DMS 273 (cell line): ENCODE results near the gene ARMH3.

ENCODE experiments used
- DNase-seq: peaks from one replicate; lab custom pipeline; 2025; ENCODE audit not compliant: unreplicated experiment; lab: John Stamatoyannopoulos, UW

ARMH3 gene

DNA sequence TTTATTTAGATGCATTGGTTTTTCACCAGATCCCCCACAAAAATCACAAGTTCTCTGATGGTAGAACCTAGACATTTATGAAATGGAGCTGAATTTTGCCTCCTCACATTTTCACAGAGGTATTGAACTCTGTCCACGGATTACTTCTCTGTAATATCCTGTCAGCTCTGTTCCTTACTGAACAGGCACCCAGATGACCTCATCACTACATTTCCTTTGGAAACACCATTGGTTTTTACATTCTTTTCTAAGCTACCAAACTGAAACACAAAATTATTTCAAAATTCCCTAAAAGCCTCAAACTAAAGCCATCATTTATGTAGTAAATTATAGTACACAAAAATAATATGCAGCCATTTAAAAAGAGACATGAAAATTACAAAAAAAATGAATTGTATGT, 114.1 kb downstream of the ARMH3 start:
- DNase-seq = no peak

DNA sequence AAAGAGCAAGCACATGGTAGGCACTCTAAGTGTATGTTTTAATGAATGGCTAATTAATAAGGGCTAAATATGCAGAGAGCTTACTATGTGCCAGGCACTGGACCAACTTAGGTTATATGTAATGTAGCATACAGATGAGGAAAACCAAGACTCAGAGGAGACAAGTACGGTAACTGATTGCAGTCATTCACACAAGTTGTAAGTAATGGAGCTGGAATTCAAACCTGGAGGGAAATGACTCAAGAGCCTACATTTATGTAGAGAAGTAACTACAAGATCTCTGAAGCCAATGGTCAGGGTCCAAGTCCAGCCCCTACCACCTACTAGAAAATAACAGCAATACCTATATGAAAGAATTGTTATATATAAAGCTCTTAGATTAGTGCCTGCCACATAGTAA, 115.1 kb downstream of the ARMH3 start:
- DNase-seq = no peak

DNA sequence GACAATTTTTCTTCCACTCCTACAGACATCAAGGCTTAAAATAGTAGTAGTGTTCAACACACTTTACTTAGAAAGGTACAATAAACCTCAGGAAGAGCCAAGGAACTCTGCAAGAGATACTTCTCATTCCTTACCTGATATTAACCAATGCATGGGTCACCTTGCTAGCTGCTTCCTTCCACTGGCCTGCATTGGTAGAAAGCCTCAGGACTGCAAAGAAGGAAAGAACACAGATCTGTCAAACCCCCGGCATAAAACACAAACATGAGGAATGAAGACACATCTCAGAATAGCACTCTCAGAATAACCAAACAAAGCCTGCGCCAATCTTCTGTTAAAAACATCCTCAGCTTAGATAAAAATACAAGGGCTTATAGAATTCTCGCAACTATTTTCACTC, 116.2 kb downstream of the ARMH3 start:
- DNase-seq = no peak

DNA sequence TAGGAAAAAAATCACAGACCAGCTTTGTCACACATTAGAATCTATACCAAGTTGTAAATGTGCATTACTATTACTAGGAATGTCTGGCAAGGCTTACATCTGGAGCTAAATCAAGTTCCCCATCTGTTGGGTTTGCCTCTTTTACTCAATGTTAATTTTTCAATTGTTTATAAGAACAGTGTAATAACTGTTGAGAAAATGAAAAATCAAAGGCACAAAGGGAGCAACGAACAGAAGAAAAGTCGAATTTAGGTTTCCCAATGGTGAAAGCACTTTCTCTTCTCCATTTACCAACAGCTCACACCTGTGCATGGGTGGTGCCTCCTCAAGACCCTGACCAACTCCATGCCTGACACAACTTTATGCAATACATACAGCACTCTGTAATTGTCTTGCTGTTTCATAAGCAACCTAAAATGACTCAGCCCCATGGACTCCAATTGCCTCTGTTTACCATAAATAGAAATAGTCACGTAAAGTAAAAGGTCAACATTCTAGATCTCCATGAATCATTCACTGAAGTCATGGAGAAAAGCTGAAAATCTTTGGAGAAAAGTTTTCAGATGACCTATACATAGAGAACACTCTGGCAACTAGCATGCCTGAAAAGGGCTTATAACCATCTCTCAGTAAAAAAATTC, 116.8 kb downstream of the ARMH3 start:
- no peak for DNase-seq

DNA sequence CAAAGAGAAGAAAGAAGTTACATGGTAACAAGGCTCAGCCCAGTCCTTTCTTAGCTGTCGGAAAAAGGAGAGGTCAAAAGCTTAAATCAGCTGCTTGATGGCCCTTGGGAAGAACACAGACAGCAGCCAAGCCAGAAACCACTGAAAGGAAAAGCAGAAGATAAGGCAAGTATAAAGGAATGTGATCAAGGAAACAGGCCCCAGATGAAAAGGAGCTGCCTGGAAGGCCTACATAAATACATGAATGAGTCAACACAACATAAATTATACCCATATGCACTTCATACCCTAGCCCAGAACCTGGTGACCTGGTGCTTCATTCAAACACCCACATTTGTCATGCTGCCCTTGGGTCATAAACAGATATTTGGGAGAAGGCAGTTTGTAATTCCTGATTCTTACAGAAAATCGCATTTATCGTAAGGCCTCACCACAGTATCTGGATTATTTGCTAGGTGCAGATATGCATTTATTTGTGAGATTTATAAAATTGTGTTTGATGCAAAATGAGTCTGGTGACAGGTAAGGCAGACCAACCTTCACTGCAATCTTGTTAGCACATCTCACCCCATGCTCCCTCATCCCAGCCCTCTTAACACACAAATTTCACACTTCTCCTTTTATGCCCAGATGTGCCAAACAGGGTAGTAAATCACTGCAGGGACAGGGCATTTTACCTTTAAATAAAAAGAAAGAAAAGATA, 117.5 kb downstream of the ARMH3 start:
- DNase-seq = no peak

DNA sequence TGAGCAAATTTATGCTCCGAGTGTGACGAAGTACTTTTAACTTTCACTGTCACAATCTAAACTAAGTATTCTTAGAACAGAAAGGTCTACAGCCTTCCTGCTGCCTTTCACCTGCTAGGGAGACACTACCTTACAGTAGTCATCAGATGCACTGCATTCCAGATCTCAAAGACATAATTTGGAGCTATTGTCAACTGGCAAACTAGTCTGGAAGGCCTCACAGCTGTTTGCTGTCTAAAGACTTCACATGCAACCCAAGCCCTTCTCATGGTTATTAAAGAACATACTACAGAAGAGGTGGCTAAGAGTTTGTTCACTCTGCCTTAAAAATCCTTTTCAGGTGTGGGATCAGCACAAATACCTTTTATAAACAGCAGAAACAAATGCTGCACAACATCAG, 120.5 kb downstream of the ARMH3 start:
- no peak for DNase-seq

DNA sequence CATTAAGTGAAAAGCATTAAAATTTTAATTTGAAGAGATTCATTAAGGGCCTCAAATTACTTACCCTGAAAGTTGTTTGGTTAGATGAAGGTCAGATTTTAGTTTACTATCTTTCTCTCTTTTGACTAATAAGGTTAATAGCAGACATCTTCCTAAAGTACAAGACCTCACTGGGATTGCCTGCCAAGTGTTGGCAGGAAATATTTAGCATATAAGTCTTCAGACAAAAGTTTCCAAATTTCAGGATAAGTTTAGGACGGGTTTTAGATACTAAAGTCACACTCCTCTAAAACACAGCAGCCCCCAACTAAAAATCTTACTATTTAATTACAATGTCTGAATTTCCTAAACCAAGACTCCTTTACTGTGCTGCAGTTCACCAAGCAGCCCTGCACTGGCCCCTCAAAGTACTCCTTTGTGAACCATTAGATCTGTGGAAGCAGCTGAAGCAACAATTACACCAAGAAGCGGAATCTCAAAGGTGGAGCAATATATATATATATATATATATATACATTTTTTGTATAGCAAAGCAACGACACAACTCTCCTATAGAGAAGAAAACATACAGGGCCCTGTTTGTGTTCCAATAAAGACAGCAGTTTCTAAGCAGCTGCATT, 121.2 kb downstream of the ARMH3 start:
- DNase-seq = no peak

DNA sequence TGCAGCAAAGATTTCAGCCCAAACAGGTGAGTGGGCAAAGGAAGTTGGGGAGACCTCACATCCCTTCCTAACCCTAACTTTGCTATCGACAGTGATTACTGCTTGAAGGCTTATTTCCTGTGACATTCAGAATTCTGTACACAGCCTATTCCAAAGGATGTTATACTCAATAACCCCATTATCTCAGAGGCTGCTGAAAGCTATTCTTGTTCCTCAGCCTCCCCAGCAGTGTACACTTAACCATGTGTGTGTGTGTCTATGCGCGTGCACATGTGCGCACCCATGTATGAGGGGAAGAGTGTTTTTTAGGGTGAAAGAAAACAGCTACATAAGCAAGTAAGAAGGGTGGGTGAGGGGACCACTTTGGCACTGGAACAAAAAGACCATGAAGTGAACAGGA, 122.0 kb downstream of the ARMH3 start:
- no peak for DNase-seq

DNA sequence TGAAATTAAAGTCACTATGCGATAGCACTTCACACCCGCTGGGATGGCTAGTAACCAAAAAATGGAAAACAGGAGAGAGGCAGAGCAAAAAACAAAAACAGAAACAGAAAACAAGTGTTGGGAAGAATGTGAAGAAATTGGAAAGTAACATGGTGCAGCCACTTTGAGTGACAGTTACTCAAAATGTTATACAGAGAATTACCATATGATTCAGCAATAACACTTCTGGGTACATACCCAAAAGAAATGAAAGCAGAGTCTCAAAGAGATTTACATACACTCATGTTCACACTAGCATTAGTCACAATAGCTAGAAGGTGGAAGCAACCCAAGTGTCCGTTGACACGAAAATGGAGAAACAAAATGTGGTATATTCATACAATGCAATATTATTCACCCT, 123.8 kb downstream of the ARMH3 start:
- DNase-seq = no peak

DNA sequence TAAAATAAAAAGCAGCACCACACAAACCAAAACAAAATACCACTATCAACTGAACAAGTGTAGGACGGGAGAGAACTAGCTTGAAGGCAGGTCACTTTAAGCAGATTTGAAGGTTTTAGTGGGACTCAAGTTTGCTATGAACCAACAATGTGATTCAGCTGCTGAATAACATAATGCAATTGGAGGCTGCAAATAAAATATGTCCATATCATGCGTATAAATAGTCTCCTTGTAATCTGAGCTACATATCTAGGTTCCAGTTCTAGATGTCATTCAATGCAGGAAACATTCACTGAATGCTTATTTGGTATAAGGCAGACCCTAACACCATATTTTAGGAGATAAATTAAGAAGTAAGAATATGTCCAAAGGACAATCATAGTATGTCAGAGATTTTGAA, 130.9 kb downstream of the ARMH3 start:
- DNase-seq = no peak

DNA sequence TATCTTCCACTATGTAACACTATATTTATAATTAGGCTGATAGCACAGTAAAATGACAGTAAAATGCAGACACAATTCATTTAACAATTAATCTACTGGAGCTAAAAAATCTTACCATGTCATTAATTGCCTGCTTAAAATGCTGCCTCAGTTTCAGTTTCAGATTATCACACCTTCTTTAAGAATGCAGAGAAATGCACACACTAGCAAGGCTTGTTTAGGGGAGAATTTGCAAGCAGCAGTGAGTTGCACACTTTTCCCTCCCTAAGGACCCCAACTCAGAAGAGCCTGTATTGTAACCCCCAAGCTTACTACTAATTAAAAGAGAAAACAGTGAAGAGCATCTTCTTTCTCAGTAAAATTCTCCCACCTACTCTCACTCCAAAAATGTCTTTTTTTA, 132.7 kb downstream of the ARMH3 start:
- DNase-seq = no peak

DNA sequence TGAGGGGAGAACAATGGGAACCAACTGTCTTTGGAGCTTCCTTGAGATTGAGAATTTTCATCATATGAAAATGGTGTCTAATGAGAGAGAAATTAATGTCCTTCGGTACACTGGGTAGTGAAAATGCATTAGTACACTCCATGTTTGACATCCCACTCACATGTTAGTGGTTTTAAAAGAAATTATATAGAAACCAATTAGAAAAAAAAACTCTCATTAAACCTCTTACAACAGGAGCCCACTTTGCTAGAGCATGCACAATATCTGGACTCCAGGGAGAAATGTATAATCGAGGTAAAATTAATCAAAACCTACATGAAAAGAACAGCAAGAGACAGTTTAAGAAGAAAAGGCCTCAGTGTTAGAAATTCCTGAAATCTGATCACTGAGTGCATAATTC, 133.1 kb downstream of the ARMH3 start:
- DNase-seq = no peak

DNA sequence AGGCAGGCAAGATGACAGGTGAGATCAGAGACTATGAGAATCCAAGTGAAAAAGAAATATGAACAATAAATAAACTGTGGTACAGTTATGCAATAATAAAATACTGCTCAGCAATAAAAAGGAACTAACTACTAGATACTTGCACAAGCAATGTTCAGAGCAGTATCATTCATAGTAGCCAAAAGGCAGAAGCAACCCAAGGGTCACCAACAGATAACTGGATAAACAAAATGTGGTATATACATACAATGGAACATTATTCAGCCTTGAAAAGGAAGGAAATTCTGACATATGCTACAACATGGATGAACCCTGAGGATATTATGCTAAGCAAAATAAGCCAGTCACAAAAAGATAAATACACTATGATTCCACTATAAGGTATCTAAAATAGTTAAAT, 135.4 kb downstream of the ARMH3 start:
- no peak for DNase-seq

DNA sequence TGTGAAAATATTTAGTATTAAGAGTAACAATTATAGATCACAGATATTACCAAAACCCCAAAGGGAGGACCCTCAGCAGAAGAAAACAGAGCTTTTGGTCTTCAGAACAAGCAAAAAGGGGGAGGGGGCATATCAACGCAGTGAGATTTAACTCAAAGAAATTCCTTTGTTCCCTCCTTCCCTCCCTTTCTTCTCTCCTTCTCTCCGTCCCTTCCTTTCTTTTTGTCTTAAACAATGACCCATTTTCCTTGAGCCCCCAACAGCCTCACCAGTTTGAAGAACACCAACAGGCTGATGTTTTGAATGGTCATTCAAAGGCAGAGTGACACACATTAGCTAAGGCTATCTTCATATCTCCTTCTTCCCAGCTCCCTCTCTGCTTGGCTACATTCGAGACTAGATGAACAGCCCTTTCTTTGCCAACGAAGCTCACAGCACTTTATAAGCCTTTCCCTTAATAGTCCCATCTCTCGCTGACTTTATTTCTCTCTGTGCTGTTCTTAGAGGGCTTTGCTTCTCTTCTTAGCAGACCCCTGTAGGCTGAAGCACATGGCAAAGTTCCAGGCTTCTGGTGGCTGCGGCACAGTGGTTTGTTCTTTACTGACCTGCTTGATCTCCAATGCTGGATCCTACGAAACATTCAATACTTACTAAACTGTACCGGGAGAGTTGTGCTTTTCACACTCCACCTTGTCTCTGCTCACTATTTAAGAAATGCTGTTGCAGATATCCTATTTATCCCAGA, 136.8 kb downstream of the ARMH3 start:
- no peak for DNase-seq

DNA sequence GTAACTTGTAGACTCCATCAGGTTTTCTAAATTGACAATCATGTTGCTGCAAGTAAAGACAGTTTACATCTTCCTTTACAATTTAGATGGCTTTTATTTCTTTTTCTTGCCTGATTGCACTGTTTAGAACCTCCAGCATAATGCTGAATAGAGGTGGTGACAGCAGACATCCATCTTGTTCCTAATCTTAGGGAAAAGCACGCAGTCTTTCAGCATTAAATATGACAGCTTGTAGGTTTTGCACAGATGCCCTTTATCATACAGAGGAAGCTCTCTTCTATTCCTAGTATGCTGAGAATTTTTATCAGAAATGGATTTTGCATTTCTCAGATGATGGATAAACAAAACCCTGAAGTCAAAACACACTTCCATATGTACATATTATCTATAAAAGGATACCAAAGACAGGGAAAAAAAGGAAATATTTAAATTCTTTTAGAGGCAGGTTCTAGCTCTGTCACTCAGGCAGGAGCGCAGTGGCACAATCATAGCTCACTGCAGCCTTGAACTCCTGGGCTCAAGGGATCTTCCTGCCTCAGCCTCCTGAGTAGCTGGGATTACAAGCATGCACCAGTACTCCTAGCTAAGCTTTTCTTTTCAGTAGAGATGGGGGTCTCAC, 143.3 kb downstream of the ARMH3 start:
- no peak for DNase-seq

DNA sequence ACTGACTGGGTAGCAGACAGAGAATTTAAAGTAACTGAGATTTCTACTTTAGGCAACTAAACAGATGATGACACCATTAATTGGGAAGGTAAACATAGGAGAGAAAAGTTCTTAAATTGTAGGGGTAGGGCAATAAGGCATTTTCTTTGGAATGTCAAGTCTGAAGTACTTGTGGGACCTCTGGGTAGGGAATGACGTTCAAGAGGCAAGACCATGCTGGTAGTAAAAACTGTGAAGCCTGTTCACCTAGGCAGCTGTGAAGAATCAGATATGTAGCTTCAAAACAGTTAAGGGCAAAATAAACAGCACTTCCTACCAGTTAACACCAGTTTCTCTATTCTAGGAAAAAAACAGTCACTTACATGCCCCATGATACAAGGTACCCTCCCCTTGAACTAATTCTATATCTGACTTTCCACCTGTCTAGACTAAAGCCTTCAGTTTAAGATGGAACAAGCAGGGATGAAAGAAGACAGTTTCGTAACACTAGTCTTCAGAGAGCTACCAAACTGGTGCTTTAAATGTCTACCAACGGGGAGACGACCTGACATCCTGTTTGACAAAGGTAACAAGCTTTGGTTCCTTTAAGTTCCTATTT, 149.3 kb downstream of the ARMH3 start:
- no peak for DNase-seq

DNA sequence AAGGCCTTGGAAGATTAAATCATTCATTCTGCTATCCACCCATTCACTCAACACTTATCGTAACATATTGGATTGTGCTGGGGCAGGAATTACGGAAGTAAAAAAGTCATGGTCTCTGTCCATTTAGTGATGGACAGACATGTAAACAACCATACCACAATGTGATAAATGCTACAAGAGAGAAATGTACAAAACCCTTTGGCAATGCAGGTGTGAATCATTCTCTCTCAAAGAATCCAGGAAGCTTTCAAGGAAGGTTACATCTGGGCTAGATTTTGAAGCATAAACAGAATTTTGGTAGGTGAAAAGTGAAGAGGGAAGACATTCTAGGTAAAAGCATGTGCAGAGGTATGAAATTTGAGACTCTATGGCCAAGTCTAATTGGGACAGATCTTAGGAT, 150.7 kb downstream of the ARMH3 start:
- no peak for DNase-seq

DNA sequence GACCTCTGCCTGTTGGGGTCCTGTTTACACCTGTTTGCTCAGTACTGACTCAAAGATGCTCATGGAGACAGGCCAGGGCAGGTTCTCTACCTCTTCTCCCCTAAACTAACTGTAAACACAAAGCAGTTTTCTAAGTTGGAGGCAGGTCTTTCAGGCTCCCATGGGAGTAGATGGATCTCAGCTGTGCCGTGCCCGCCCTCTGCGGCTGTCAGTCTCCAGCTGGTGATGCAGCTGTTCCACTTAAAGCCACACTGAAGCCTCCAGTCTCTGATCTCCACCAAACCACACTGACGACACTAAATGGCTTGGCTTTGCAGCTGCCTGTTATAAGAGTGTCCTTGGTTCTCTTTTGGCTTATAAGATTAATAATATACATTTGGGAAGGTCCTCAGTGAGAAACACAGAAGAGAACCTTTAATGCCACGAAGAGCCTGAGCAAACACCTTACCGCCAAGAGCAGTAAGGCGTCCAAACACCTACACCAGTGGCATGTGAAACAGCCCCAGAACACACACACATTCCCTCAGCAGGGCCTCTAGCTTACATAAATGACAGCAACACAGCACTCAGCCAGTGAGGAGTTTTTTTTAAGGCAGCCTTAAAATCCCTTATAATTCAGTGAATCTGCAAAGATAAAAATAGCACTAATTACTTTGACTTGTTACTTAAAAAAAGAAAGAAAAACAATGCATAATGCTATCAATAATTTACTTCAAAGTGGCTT, 152.0 kb downstream of the ARMH3 start:
- DNase-seq = peak; percentile 86

DNA sequence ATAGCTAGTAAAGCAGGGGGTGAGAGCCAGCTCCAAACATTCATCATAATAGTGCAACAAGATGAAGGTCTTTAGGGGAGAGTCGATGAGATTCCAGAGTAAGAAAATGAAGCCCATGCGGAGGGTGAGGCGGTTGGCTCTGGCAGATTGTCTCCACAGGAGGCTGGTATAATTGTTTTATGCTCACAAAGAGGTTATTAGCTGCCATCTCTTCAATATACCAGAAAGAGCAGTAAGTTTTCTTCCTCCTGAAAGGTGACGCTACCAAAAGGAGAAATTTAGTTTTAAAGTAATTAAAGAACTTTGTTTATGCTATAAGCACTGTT, 153.2 kb downstream of the ARMH3 start:
- peak; percentile 33 for DNase-seq

DNA sequence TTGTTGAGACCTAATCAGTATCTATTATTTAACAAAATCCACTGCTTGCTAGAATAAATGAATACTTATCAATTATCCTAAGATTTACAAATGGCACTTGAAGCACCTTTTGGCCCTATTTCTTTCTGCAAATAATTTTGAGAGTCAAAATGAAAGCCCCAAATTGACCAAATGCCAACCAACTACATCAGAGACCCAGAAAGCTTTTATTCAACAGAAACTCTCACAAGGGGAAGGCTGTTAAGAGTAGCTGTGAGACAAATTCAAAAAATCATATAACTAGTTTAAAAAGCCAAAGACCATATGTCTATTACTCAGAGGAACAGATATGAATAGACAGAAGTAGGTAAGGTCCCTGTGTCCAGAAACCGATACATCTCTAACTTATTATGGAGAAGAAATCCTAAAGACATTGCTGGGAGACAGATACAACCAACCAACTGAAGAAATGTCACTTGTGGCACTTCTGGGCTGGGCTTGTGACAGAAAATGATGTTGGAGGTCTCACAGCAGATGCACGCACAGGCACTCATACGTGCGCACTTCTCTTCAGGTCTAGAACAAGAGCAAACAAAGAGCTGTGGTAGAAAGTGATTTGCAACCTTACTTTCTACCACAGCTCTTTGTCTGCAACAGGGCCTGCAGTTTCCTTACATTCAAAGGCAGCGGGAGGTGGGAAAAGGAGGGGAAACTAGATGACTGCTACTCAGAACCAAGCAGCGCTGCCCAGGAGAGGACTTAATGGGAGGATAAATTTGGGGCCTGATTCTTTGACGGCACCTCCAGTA, 153.7 kb downstream of the ARMH3 start:
- no peak for DNase-seq
